OCI-LY1 (cell line): ENCODE measurements around the gene CHRNB4.

Experiments used
- EZH2 ChIP-seq: fragments of 200-600 bp; sonication (generic), shearing (Covaris generic); IDR thresholded peaks from 2 replicates; pipeline ENCODE4 v1.8.0; 2017; ENCODE audit warnings: borderline replicate concordance, mixed run types, mild to moderate bottlenecking, antibody characterized with exemption, low read length, moderate library complexity, mixed read lengths
- TF ChIP-seq, protein P1 (sequence below): fragments of 200-600 bp; sonication (generic), shearing (Covaris generic); IDR thresholded peaks from 2 replicates; pipeline ENCODE4 v1.5.1; 2017; ENCODE audit warnings: mild to moderate bottlenecking, antibody characterized with exemption, low read length, moderate library complexity, mixed read lengths

DNA sequence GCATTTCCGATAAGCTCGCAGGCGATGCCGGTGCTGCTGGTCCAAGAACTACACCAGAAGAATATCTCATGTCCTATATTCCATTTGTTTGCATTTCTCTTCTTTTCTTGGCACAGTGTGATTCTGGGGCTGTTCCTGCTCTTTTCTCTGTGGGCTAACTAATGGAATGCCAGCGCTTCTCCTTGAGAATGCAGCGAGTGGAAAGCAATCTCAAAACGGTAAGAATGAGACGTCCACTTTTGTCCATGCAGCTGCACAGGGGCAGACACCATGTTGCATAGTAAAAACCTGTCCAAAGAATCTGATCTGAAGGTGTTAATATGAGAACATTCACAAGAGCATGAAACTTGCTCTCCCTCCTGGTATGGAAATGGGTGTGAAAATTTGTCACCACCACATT is 13.7 kb downstream of the CHRNB4 start:
- TF ChIP-seq EZH2, result no peak
- TF ChIP-seq, protein P1, sequence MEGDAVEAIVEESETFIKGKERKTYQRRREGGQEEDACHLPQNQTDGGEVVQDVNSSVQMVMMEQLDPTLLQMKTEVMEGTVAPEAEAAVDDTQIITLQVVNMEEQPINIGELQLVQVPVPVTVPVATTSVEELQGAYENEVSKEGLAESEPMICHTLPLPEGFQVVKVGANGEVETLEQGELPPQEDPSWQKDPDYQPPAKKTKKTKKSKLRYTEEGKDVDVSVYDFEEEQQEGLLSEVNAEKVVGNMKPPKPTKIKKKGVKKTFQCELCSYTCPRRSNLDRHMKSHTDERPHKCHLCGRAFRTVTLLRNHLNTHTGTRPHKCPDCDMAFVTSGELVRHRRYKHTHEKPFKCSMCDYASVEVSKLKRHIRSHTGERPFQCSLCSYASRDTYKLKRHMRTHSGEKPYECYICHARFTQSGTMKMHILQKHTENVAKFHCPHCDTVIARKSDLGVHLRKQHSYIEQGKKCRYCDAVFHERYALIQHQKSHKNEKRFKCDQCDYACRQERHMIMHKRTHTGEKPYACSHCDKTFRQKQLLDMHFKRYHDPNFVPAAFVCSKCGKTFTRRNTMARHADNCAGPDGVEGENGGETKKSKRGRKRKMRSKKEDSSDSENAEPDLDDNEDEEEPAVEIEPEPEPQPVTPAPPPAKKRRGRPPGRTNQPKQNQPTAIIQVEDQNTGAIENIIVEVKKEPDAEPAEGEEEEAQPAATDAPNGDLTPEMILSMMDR, result no peak
